SJCRH30 (cell line): ENCODE results near the gene TCEA2. TPM values are rescaled to one million over a fixed set of nuclear protein-coding genes. Genes with fewer than 3 reads are reported as not detected.
"Not testable (repeated sequence)": the region's sequence is repeated elsewhere in the genome, so short reads cannot be mapped to it uniquely, and the experiment has no call there.

Experiments
- DNase-seq, 2 experiments: peaks; one replicate each; pipeline ENCODE4 v3.0.0-alpha.2; 2015 to 2020
- H3K27ac ChIP-seq: fragments of 250-450 bp; sonication (Bioruptor Pico); 2 replicates; pipeline ENCODE4 v1.5.1; 2020; ENCODE audit warnings: mild to moderate bottlenecking, moderate library complexity
- H3K27me3 ChIP-seq: fragments of 250-450 bp; sonication (Bioruptor Pico); 2 replicates; pipeline ENCODE4 v1.5.1; 2020; ENCODE audit warnings: mild to moderate bottlenecking, moderate library complexity
- H3K36me3 ChIP-seq: fragments of 250-450 bp; sonication (Bioruptor Pico); 2 replicates; pipeline ENCODE4 v1.5.1; 2020; ENCODE audit warnings: mild to moderate bottlenecking, moderate library complexity
- H3K4me1 ChIP-seq: fragments of 250-450 bp; sonication (Bioruptor Pico); 2 replicates; pipeline ENCODE4 v1.5.1; 2020; ENCODE audit warnings: mild to moderate bottlenecking, moderate library complexity
- H3K4me3 ChIP-seq: fragments of 250-450 bp; sonication (Bioruptor Pico); 2 replicates; pipeline ENCODE4 v1.5.1; 2020; ENCODE audit warnings: mild to moderate bottlenecking, moderate library complexity
- H3K9me3 ChIP-seq: fragments of 250-450 bp; sonication (Bioruptor Pico); replicated peaks from 2 replicates; pipeline ENCODE4 v1.5.1; 2020; ENCODE audit warnings: mild to moderate bottlenecking, moderate library complexity
- total RNA-seq: library from RNA; depleted of rRNA; stranded (reverse); fragments of >200 nt; shearing (Covaris generic); gene quantifications from 2 replicates; pipeline ENCODE4 v1.2.3, GENCODE V29; 2014; rRNA removed

TCEA2 gene
- total RNA-seq, 1 experiment from 2014 or later = 16.9 TPM

- H3K4me3 ChIP-seq = no peak overlapping the region
- H3K4me1 ChIP-seq = no peaks in the 10 kb centered on the region
- no peak overlapping the region for H3K27ac ChIP-seq
- peaks cover 58% of the 10 kb centered on the region for H3K27me3 ChIP-seq
- DNase-seq = no peak
- H3K9me3 ChIP-seq = no peaks in the 10 kb centered on the region
- H3K36me3 ChIP-seq = no peaks in the 10 kb centered on the region
Observed at GRCh38 chr20:64113444-64113775, 50.4 kb downstream of the TCEA2 start.

- Histone ChIP-seq H3K4me3 (no peak overlapping the region), H3K9me3 (no peaks in the 10 kb centered on the region), H3K27me3 (peaks cover 53% of the 10 kb centered on the region), H3K27ac (no peak overlapping the region), H3K36me3 (no peaks in the 10 kb centered on the region), H3K4me1 (no peaks in the 10 kb centered on the region)
- no peak for DNase-seq
Observed at GRCh38 chr20:64113796-64114355, 50.9 kb downstream of the TCEA2 start.

- no peaks in the 10 kb centered on the region for H3K4me1 ChIP-seq
- H3K4me3 ChIP-seq = no peak overlapping the region
- no peaks in the 10 kb centered on the region for H3K36me3 ChIP-seq
- H3K27ac ChIP-seq = no peak overlapping the region
- DNase-seq = no peak
- no peaks in the 10 kb centered on the region for H3K9me3 ChIP-seq
- peaks cover 49% of the 10 kb centered on the region for H3K27me3 ChIP-seq
Observed at GRCh38 chr20:64114356-64114971, 51.5 kb downstream of the TCEA2 start.

- H3K27ac ChIP-seq = no peak overlapping the region
- no peaks in the 10 kb centered on the region for H3K36me3 ChIP-seq
- DNase-seq = no peak
- H3K4me1 ChIP-seq = no peaks in the 10 kb centered on the region
- peaks cover 40% of the 10 kb centered on the region for H3K27me3 ChIP-seq
- H3K4me3 ChIP-seq = no peak overlapping the region
- no peaks in the 10 kb centered on the region for H3K9me3 ChIP-seq
Observed at GRCh38 chr20:64115171-64115911, 52.3 kb downstream of the TCEA2 start.

GRCh38 chr20:64116016-64116415 is 53.0 kb downstream of the TCEA2 start:
- no peak overlapping the region for H3K27ac ChIP-seq
- no peaks in the 10 kb centered on the region for H3K9me3 ChIP-seq
- peaks cover 38% of the 10 kb centered on the region for H3K27me3 ChIP-seq
- no peaks in the 10 kb centered on the region for H3K36me3 ChIP-seq
- no peaks in the 10 kb centered on the region for H3K4me1 ChIP-seq
- no peak overlapping the region for H3K4me3 ChIP-seq
- DNase-seq = no peak

GRCh38 chr20:64116541-64117431 is 53.8 kb downstream of the TCEA2 start:
- H3K4me3 ChIP-seq = no peak overlapping the region
- no peaks in the 10 kb centered on the region for H3K4me1 ChIP-seq
- H3K27ac ChIP-seq = no peak overlapping the region
- H3K36me3 ChIP-seq = no peaks in the 10 kb centered on the region
- no peaks in the 10 kb centered on the region for H3K9me3 ChIP-seq
- no peak for DNase-seq
- peaks cover 38% of the 10 kb centered on the region for H3K27me3 ChIP-seq

GRCh38 chr20:64117432-64117777 is 54.4 kb downstream of the TCEA2 start:
- not testable (repeated sequence) for H3K27ac ChIP-seq, DNase-seq, H3K4me1 ChIP-seq, H3K9me3 ChIP-seq, H3K4me3 ChIP-seq, H3K36me3 ChIP-seq
- peaks cover 34% of the 10 kb centered on the region for H3K27me3 ChIP-seq

GRCh38 chr20:64119301-64119680 is 56.3 kb downstream of the TCEA2 start:
- DNase-seq = peak in 1 of 2 experiments; percentile 25
- Histone ChIP-seq H3K9me3 (no peaks in the 10 kb centered on the region), H3K36me3 (no peaks in the 10 kb centered on the region), H3K27me3 (peaks cover 17% of the 10 kb centered on the region), H3K4me3 (no peak overlapping the region), H3K27ac (no peak overlapping the region), H3K4me1 (no peaks in the 10 kb centered on the region)

- peak; percentile 3 to 18 for DNase-seq
- no peak overlapping the region for H3K27ac ChIP-seq
Observed at GRCh38 chr20:64119681-64120341, 56.8 kb downstream of the TCEA2 start.

GRCh38 chr20:64121586-64121985 is 58.6 kb downstream of the TCEA2 start:
- no peaks in the 10 kb centered on the region for H3K4me1 ChIP-seq
- no peaks in the 10 kb centered on the region for H3K36me3 ChIP-seq
- DNase-seq = no peak
- H3K9me3 ChIP-seq = no peaks in the 10 kb centered on the region
- peaks cover 11% of the 10 kb centered on the region; the same call in 1 of the 2 replicates for H3K27me3 ChIP-seq
- H3K27ac ChIP-seq = no peak overlapping the region
- no peak overlapping the region for H3K4me3 ChIP-seq

More at GRCh38 chr20:64119681-64120341, 56.8 kb downstream of the TCEA2 start:
- Histone ChIP-seq H3K36me3 (no peaks in the 10 kb centered on the region), H3K4me1 (no peaks in the 10 kb centered on the region), H3K27me3 (peaks cover 17% of the 10 kb centered on the region), H3K9me3 (no peaks in the 10 kb centered on the region), H3K4me3 (no peak overlapping the region)

Other genes with a start within 250 kb of the TCEA2 start
- 4.0 and 5.0 TPM in 2 replicates for gene ZBTB46, start 231.9 kb upstream of the TCEA2 start, total RNA-seq
- gene ABHD16B, start 201.7 kb upstream of the TCEA2 start, total RNA-seq = not detected in 2 replicates
- gene TPD52L2, start 197.9 kb upstream of the TCEA2 start, total RNA-seq = 96.4 and 105 TPM in 2 replicates
- gene DNAJC5, start 168.1 kb upstream of the TCEA2 start, total RNA-seq = 79.6 and 81.1 TPM in 2 replicates
- 27.1 and 35.0 TPM in 2 replicates for gene UCKL1, start 106.8 kb upstream of the TCEA2 start, total RNA-seq
- 19.1 and 19.6 TPM in 2 replicates for gene ZNF512B, start 93.3 kb upstream of the TCEA2 start, total RNA-seq
- 0.08 TPM in 1 of 2 replicates, not detected in the other for gene SAMD10, start 83.6 kb upstream of the TCEA2 start, total RNA-seq
- 70.1 and 71.9 TPM in 2 replicates for gene PRPF6, start 82.1 kb upstream of the TCEA2 start, total RNA-seq
- 2.0 and 3.0 TPM in 2 replicates for gene C20orf204, start 27.0 kb upstream of the TCEA2 start, total RNA-seq
- gene SOX18, start 13.6 kb upstream of the TCEA2 start, total RNA-seq = 0.13 and 0.14 TPM in 2 replicates
- gene RGS19, start 16.3 kb downstream of the TCEA2 start, total RNA-seq = 17.2 and 18.8 TPM in 2 replicates
- gene OPRL1, start 16.9 kb downstream of the TCEA2 start, total RNA-seq = 0.28 and 0.43 TPM in 2 replicates
- gene LKAAEAR1, start 21.2 kb downstream of the TCEA2 start, total RNA-seq = not detected in 2 replicates
- gene NPBWR2, start 44.4 kb downstream of the TCEA2 start, total RNA-seq = not detected in 2 replicates
- 0.10 TPM in 1 of 2 replicates, not detected in the other for gene MYT1, start 101.3 kb downstream of the TCEA2 start, total RNA-seq
- gene PCMTD2, start 192.6 kb downstream of the TCEA2 start, total RNA-seq = 24.2 and 31.0 TPM in 2 replicates